ENCODE data around the gene GPR139.

The GPR139 gene

DNA sequence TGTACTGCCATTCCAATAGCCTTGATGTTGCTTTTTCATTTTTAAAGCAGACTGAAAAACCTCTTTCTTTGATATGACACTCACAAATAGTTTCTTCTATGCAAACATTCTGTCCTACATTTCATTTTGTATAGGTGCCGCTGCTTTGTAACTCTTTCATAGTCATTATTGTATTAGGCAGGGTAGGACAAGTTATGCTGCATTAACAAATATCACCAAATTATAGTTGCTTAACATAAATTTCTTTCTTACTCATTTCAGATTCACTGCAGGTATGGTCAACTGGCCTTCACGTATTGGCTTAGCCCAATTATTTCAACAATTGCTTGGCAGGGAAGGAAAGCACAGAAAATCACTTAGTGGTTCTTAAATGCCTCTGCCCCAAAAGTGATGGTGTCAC is 70.8 kb downstream of the GPR139 start:
- Histone ChIP-seq H3K4me3 (ENCODE audit: low read depth, low read length) (no peak overlapping the region), H3K36me3 (ENCODE audit: control insufficient read depth in 2 of 2, insufficient read depth in 1 of 2, low read length in 2 of 2) (no peaks in the 10 kb centered on the region), H3K9me3 (ENCODE audit: control insufficient read depth, insufficient read depth, low read depth, low read length) (no peaks in the 10 kb centered on the region), H3K4me1 (ENCODE audit: control insufficient read depth, insufficient read depth, low read length) (no peaks in the 10 kb centered on the region), H3K27ac (ENCODE audit: extremely low read depth, low read depth, low read length) (no peak overlapping the region)
- ChIA-PET POLR2A (no interaction called here), CTCF (no interaction called here)
- no peak for TF ChIP-seq IKZF3 (tag by site-specific recombination; IDR thresholded peaks at IDR 0.05)
- TF ChIP-seq ZNF558 (tag by site-specific recombination; IDR thresholded peaks at IDR 0.05) = no peak
- TF ChIP-seq, protein P1, sequence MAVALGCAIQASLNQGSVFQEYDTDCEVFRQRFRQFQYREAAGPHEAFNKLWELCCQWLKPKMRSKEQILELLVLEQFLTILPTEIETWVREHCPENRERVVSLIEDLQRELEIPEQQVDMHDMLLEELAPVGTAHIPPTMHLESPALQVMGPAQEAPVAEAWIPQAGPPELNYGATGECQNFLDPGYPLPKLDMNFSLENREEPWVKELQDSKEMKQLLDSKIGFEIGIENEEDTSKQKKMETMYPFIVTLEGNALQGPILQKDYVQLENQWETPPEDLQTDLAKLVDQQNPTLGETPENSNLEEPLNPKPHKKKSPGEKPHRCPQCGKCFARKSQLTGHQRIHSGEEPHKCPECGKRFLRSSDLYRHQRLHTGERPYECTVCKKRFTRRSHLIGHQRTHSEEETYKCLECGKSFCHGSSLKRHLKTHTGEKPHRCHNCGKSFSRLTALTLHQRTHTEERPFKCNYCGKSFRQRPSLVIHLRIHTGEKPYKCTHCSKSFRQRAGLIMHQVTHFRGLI (tag by site-specific recombination; IDR thresholded peaks at IDR 0.05) = no peak
- TF ChIP-seq, protein P2, sequence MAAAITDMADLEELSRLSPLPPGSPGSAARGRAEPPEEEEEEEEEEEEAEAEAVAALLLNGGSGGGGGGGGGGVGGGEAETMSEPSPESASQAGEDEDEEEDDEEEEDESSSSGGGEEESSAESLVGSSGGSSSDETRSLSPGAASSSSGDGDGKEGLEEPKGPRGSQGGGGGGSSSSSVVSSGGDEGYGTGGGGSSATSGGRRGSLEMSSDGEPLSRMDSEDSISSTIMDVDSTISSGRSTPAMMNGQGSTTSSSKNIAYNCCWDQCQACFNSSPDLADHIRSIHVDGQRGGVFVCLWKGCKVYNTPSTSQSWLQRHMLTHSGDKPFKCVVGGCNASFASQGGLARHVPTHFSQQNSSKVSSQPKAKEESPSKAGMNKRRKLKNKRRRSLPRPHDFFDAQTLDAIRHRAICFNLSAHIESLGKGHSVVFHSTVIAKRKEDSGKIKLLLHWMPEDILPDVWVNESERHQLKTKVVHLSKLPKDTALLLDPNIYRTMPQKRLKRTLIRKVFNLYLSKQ (tag by site-specific recombination; IDR thresholded peaks at IDR 0.05; ENCODE audit: borderline replicate concordance) = no peak
- no peak for TF ChIP-seq ZNF16 (tag by site-specific recombination; IDR thresholded peaks at IDR 0.05; ENCODE audit: low read depth)
- TF ChIP-seq ZSCAN30 (tag by site-specific recombination; IDR thresholded peaks at IDR 0.05) = no peak
- no peak for TF ChIP-seq ZNF37A (tag by site-specific recombination; IDR thresholded peaks at IDR 0.05)
- TF ChIP-seq GLI4 (tag by site-specific recombination; IDR thresholded peaks at IDR 0.05) = no peak
- TF ChIP-seq ZNF510 (tag by site-specific recombination; IDR thresholded peaks at IDR 0.05; ENCODE audit: insufficient replicate concordance) = no peak
- no peak for TF ChIP-seq ZNF239 (tag by site-specific recombination; IDR thresholded peaks at IDR 0.05)
- TF ChIP-seq ZFP37 (tag by site-specific recombination; IDR thresholded peaks at IDR 0.05) = no peak
- TF ChIP-seq ZNF548 (tag by site-specific recombination; IDR thresholded peaks at IDR 0.05) = no peak

DNA sequence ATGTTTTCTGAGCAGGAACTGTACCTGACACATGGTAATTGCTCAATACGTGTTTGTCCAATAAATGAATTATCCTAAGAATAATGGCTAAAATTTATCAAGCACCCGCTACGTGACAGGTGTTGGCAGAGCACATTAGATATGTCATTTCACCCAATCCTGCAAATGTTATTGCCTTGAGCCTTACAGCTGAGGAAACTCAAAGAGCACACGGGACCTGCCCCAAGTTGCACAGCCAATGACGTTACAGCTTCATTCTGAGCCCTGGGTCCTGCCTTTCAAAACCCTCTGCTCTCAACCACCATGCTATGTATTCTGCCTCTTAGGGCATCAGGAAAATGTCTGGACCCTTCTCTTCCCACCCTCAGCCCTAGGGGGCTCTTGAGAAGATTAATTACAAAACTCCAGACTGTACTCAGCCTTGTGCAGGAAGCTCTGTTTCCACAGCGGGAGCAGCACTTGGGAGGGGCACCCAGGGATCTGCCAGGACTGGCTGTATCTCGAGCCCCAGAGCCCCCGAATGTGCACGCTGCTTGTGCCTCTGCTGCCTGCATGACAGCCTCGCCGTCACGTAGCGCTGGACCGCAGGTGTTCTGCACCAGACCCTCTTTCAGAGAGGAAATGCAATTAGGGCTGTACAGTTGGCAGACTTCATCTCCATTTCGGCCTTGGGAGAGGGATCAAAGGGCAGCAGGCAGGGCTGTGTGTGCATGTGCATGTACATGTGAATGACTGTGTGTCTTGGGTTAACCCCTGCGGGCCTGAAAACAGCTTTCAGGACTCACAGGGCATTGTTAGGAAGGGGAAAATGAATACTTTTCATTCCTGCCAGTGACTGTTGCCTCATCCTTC is 71.6 kb downstream of the GPR139 start:
- no peak overlapping the region for H3K27ac ChIP-seq (ENCODE audit: extremely low read depth, low read depth, low read length)
- no peak overlapping the region for H3K4me3 ChIP-seq (ENCODE audit: low read depth, low read length)
- H3K9me3 ChIP-seq (ENCODE audit: control insufficient read depth, insufficient read depth, low read depth, low read length) = no peaks in the 10 kb centered on the region
- ChIA-PET CTCF (interaction anchor here (0.6 kb wide), 1 partner anchor 1003 kb away, joined by 5 read pairs; no protein-coding TSS in a partner anchor), POLR2A (no interaction called here)
- H3K36me3 ChIP-seq (ENCODE audit: control insufficient read depth in 2 of 2, insufficient read depth in 1 of 2, low read length in 2 of 2) = no peaks in the 10 kb centered on the region
- no peak for TF ChIP-seq ZIC2 (tag by site-specific recombination; IDR thresholded peaks at IDR 0.05)
- no peak for TF ChIP-seq ZFP3 (tag by site-specific recombination; IDR thresholded peaks at IDR 0.05; ENCODE audit: low read depth)
- TF ChIP-seq, protein P3, sequence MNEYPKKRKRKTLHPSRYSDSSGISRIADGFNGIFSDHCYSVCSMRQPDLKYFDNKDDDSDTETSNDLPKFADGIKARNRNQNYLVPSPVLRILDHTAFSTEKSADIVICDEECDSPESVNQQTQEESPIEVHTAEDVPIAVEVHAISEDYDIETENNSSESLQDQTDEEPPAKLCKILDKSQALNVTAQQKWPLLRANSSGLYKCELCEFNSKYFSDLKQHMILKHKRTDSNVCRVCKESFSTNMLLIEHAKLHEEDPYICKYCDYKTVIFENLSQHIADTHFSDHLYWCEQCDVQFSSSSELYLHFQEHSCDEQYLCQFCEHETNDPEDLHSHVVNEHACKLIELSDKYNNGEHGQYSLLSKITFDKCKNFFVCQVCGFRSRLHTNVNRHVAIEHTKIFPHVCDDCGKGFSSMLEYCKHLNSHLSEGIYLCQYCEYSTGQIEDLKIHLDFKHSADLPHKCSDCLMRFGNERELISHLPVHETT (tag by site-specific recombination; IDR thresholded peaks at IDR 0.05) = no peak
- TF ChIP-seq ZFP41 (tag by site-specific recombination; IDR thresholded peaks at IDR 0.05; ENCODE audit: borderline replicate concordance) = no peak
- no peak for TF ChIP-seq ZNF366 (tag by site-specific recombination; conservative IDR thresholded peaks at IDR 0.05)
- no peak for TF ChIP-seq ZXDB (tag by site-specific recombination; IDR thresholded peaks at IDR 0.05)
- TF ChIP-seq, protein P4, sequence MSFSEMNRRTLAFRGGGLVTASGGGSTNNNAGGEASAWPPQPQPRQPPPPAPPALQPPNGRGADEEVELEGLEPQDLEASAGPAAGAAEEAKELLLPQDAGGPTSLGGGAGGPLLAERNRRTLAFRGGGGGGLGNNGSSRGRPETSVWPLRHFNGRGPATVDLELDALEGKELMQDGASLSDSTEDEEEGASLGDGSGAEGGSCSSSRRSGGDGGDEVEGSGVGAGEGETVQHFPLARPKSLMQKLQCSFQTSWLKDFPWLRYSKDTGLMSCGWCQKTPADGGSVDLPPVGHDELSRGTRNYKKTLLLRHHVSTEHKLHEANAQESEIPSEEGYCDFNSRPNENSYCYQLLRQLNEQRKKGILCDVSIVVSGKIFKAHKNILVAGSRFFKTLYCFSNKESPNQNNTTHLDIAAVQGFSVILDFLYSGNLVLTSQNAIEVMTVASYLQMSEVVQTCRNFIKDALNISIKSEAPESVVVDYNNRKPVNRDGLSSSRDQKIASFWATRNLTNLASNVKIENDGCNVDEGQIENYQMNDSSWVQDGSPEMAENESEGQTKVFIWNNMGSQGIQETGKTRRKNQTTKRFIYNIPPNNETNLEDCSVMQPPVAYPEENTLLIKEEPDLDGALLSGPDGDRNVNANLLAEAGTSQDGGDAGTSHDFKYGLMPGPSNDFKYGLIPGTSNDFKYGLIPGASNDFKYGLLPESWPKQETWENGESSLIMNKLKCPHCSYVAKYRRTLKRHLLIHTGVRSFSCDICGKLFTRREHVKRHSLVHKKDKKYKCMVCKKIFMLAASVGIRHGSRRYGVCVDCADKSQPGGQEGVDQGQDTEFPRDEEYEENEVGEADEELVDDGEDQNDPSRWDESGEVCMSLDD (tag by site-specific recombination; IDR thresholded peaks at IDR 0.05) = no peak
- TF ChIP-seq, protein P5, sequence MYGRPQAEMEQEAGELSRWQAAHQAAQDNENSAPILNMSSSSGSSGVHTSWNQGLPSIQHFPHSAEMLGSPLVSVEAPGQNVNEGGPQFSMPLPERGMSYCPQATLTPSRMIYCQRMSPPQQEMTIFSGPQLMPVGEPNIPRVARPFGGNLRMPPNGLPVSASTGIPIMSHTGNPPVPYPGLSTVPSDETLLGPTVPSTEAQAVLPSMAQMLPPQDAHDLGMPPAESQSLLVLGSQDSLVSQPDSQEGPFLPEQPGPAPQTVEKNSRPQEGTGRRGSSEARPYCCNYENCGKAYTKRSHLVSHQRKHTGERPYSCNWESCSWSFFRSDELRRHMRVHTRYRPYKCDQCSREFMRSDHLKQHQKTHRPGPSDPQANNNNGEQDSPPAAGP (tag by site-specific recombination; IDR thresholded peaks at IDR 0.05) = no peak
- TF ChIP-seq ZNF571 (tag by site-specific recombination; IDR thresholded peaks at IDR 0.05) = no peak
- no peak for TF ChIP-seq ZNF837 (tag by site-specific recombination; IDR thresholded peaks at IDR 0.05)
- no peak for TF ChIP-seq SP3 (tag by site-specific recombination; IDR thresholded peaks at IDR 0.05)
- H3K4me1 ChIP-seq (ENCODE audit: control insufficient read depth, insufficient read depth, low read length) = no peaks in the 10 kb centered on the region
